Measurements from ENCODE around the gene EIF4G1. TPM values are rescaled to one million over a fixed set of nuclear protein-coding genes. Genes with fewer than 3 reads are reported as not detected.

Gene EIF4G1
- total and polyA plus RNA-seq, 10 of the 15 experiments (the other 5 are each of a cell fraction or from before 2014, with no cell fraction given): 5.7 to 462 (median 237) TPM

- Histone ChIP-seq H3K4me1 (ENCODE audit: control insufficient read depth, insufficient read depth, low read length) (no peaks in the 10 kb centered on the region), H3K36me3 (ENCODE audit: control insufficient read depth in 2 of 2, insufficient read depth in 2 of 2, low read length in 1 of 2) (no peaks in the 10 kb centered on the region), H2AFZ (ENCODE audit: control insufficient read depth, low read depth, low read length) (no peak overlapping the region), H3K27ac (ENCODE audit: control insufficient read depth, insufficient read depth) (no peak overlapping the region), H3K27me3 (replicated peaks in 1 of 2; ENCODE audit: control insufficient read depth in 2 of 2, insufficient read depth in 2 of 2, low read length in 1 of 2) (peaks cover 17 to 21% of the 10 kb centered on the region in 2 experiments), H4K20me1 (ENCODE audit: control insufficient read depth, insufficient read depth) (no peaks in the 10 kb centered on the region), H3K9me3 (replicated peaks; ENCODE audit: control insufficient read depth, insufficient read depth, low read length) (no peaks in the 10 kb centered on the region), H3K4me2 (ENCODE audit: control insufficient read depth, insufficient read depth) (no peak overlapping the region), H3K9ac (ENCODE audit: control insufficient read depth, insufficient read depth, low read length) (no peak overlapping the region), H3K4me3 (no peak overlapping the region), H3K79me2 (ENCODE audit: control insufficient read depth, insufficient read depth, low read length) (no peaks in the 10 kb centered on the region)
- no peak for TF ChIP-seq EGR1 (IDR thresholded peaks at IDR 0.05; ENCODE audit: borderline replicate concordance in 1 of 2, low read depth in 2 of 2, low read length in 2 of 2)
- TF ChIP-seq SUPT20H (IDR thresholded peaks at IDR 0.05; ENCODE audit: borderline replicate concordance, control insufficient read depth, low read depth, low read length): no peak
- peak; percentile 97 for TF ChIP-seq SUZ12 (IDR thresholded peaks at IDR 0.05; ENCODE audit: unreplicated experiment)
- no peak for TF ChIP-seq TCF7 (IDR thresholded peaks at IDR 0.05; ENCODE audit: borderline replicate concordance)
- no peak for TF ChIP-seq JUND (IDR thresholded peaks at IDR 0.05; ENCODE audit: low read depth, low read length)
- TF ChIP-seq CBX5 (IDR thresholded peaks at IDR 0.05; ENCODE audit: low read depth): no peak
- TF ChIP-seq CHD2 (IDR thresholded peaks at IDR 0.05; ENCODE audit: borderline replicate concordance, low read depth, low read length): no peak
- no peak for TF ChIP-seq ZBTB11 (CRISPR knock-in tag; IDR thresholded peaks at IDR 0.05)
- BruUV-seq (replicated peaks): no TSS peak
- ATAC-seq: no peak
- DNase-seq (ENCODE audit: low read depth, low spot score): no peak
- in situ Hi-C loops (cut with MboI) (no loop called here), intact Hi-C loops (cut with micrococcal nuclease; ENCODE audit: unreplicated experiment) (no loop called here)
- RAD21 ChIA-PET (ENCODE audit: unreplicated experiment): no interaction called here
- SMC1A ChIA-PET (ENCODE audit: uncharacterized antibody, unreplicated experiment): no interaction called here
- POLR2A ChIA-PET: no interaction called here
- 10% methylated on average over 2 of the region's 62 CpGs for WGBS (ENCODE audit: insufficient coverage, insufficient replicate concordance, low lambda C conversion rate, missing lambda C conversion rate)
- CTCF ChIA-PET: no interaction called here
- FAIRE-seq: no peak
Measured at GRCh38 chr3:184380185-184380626, 65.8 kb downstream of the EIF4G1 start.
